Mammary epithelial cell (primary cell): ENCODE measurements around the gene GLIPR2.

Experiments
- CTCF ChIP-seq, 2 donors: IDR thresholded peaks in 1 of 2; conservative IDR thresholded peaks in 1 of 2; 2 replicates each; pipeline ENCODE4 v1.5.1; 2011 to 2012; ENCODE audit warnings: inconsistent platforms in 2 of 2, low read length in 2 of 2, mild to moderate bottlenecking in 2 of 2, control low read depth in 1 of 2, low read depth in 1 of 2; ENCODE audit not compliant: insufficient read depth in 1 of 2; ENCODE audit errors: extremely low read depth in 1 of 2
- EZH2 ChIP-seq: IDR thresholded peaks from 2 replicates; pipeline ENCODE4 v1.6.1; 2012; ENCODE audit warnings: low read length, inconsistent platforms, borderline replicate concordance

- TF ChIP-seq CTCF (conservative IDR thresholded peaks at IDR 0.05 in 1 of 2, IDR thresholded peaks at IDR 0.05 in 1 of 2; ENCODE audit: extremely low read depth in 1 of 2, insufficient read depth in 1 of 2, low read depth in 1 of 2, low read length in 2 of 2) (no peak), EZH2 (no peak)
These were observed 24.0 kb upstream of the GLIPR2 start for GRCh38 chr9:36112516-36112915.
